Kidney epithelial cell (primary cell): Measurements from ENCODE around the gene ACE2. TPM values are rescaled to one million over a fixed set of nuclear protein-coding genes. Genes with fewer than 3 reads are reported as not detected.

Experiments
- DNase-seq: peaks from one replicate; pipeline ENCODE4 v3.0.0-alpha.2; 2010; ENCODE audit warnings: low read depth
- H3K27me3 ChIP-seq: 2 replicates; pipeline ENCODE4 v1.6.0; 2011; ENCODE audit warnings: low read length; ENCODE audit not compliant: control insufficient read depth, insufficient read depth
- H3K36me3 ChIP-seq: 2 replicates; pipeline ENCODE4 v1.5.1; 2011; ENCODE audit warnings: low read length; ENCODE audit not compliant: control insufficient read depth, insufficient read depth
- H3K4me3 ChIP-seq: 2 replicates; pipeline ENCODE4 v1.5.1; 2011; ENCODE audit warnings: low read depth, mild to moderate bottlenecking, control low read depth, low read length
- CTCF ChIP-seq: IDR thresholded peaks from 2 replicates; pipeline ENCODE4 v1.5.1; 2011; ENCODE audit warnings: mild to moderate bottlenecking, moderate library complexity, low read length, control low read depth, inconsistent platforms; ENCODE audit not compliant: insufficient read depth, poor library complexity, severe bottlenecking
- total RNA-seq: library from RNA; depleted of rRNA; stranded (reverse); fragments of >200 nt; gene quantifications from 2 replicates; pipeline ENCODE4 v1.2.3, GENCODE V29; 2015

ACE2 gene
- total RNA-seq, 1 donor from 2014 or later = not detected

- Histone ChIP-seq H3K4me3 (no peak overlapping the region), H3K27me3 (no peaks in the 10 kb centered on the region), H3K36me3 (no peaks in the 10 kb centered on the region)
- no peak for DNase-seq
- TF ChIP-seq CTCF = no peak
Measured at GRCh38 chrX:15607067-15607466, 6.3 kb upstream of the ACE2 start.

GRCh38 chrX:15606136-15606535, 5.4 kb upstream of the ACE2 start:
- H3K4me3 ChIP-seq = no peak overlapping the region
- no peak for TF ChIP-seq CTCF
- H3K27me3 ChIP-seq = no peaks in the 10 kb centered on the region
- no peaks in the 10 kb centered on the region for H3K36me3 ChIP-seq
- DNase-seq = no peak

DNA sequence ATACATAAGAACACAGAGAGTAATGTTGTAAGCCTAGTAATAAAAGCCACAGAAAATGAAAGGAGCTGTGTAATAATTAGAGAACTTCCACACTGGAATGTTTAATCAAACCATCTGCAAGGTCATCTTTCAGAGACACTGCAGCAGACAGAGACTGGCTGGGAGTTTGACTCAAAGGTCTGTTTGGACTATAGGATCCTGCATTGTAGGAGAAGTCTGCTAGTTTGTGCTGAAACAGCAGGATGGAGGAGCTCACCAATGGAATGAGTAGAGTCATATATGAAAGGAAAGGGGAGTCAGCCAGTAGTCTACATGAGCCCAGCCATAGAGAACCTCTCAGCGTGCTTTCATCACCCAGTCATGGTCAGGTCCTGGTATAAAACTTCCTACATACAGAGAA, 4.5 kb upstream of the ACE2 start:
- Histone ChIP-seq H3K27me3 (no peaks in the 10 kb centered on the region), H3K4me3 (no peak overlapping the region), H3K36me3 (no peaks in the 10 kb centered on the region)
- no peak for TF ChIP-seq CTCF
- DNase-seq = no peak

- Histone ChIP-seq H3K36me3 (no peaks in the 10 kb centered on the region), H3K27me3 (no peaks in the 10 kb centered on the region), H3K4me3 (no peak overlapping the region)
- DNase-seq = no peak
- no peak for TF ChIP-seq CTCF
Measured at GRCh38 chrX:15602761-15603160, 2.0 kb upstream of the ACE2 start.

GRCh38 chrX:15601932-15602331, 1.2 kb upstream of the ACE2 start:
- DNase-seq = no peak
- no peak for TF ChIP-seq CTCF
- Histone ChIP-seq H3K36me3 (no peaks in the 10 kb centered on the region), H3K27me3 (no peaks in the 10 kb centered on the region), H3K4me3 (no peak overlapping the region)

- H3K4me3 ChIP-seq = no peak overlapping the region
- H3K27me3 ChIP-seq = no peaks in the 10 kb centered on the region
- no peak for DNase-seq
- H3K36me3 ChIP-seq = no peaks in the 10 kb centered on the region
- no peak for TF ChIP-seq CTCF
Measured at GRCh38 chrX:15600049-15600448, 711 bp downstream of the ACE2 start.
